HT-29 (cell line): ENCODE results near the gene CYSRT1. TPM values are rescaled to one million over a fixed set of nuclear protein-coding genes. Genes with fewer than 3 reads are reported as not detected.
A peak's percentile ranks its signal among the peaks of the same experiment; 100 is the strongest.

Source experiments
- DNase-seq: peaks from one replicate; pipeline ENCODE4 v3.0.0-alpha.2; 2015; ENCODE audit warnings: low spot score
- total RNA-seq: library from RNA; depleted of rRNA; stranded (reverse); fragments of >200 nt; shearing (Covaris generic); gene quantifications from 2 replicates; pipeline ENCODE4 v1.2.3, GENCODE V29; 2014

CYSRT1 gene
- total RNA-seq, 1 experiment from 2014 or later = 2.4 TPM

- DNase-seq = no peak
Observed at GRCh38 chr9:137211532-137211931, 13.4 kb upstream of the CYSRT1 start.

- no peak for DNase-seq
Observed at GRCh38 chr9:137212520-137212919, 12.5 kb upstream of the CYSRT1 start.

DNA sequence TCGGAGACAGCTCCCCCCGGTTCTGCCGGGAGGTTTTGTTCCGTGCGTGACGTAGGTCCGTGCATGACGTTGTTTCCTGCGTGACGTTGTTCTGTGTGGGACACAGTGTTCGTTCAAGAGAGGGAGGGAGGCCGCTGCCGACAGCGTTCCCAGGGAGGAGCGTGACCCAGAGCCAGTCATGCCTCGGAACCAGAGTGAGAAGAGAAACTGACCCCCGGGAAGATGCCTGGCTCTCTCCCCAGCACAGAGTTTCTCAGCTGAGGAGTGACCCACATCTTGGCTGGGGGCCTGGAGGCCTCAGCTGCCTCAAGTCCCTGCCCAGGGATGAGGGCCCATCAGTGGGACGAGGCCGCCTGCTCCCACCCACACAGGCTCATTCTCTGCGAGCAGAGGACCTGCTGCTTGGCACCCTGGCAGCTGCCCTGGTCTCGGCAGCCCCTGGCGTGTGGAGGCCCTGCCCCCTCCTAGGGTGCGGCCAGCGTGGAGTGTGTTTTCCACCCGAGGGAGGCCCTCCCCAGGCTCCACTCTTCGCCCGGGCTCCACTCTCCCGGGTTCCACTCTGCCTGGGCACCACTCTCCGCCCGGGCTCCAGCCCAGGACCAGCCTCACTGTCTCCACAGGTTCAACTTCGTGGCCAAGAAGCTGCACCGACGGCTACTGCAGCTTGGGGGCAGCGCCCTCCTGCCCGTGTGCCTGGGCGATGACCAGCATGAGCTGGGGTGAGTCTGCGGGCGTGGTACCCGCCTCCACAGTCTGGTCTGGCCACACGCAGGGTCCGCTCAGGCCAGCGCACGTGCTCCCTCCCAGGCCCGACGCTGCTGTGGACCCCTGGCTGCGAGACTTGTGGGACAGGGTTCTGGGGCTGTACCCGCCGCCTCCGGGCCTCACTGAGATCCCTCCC is 11.6 kb upstream of the CYSRT1 start:
- no peak for DNase-seq

- no peak for DNase-seq
Observed at GRCh38 chr9:137214620-137215019, 10.4 kb upstream of the CYSRT1 start.

DNA sequence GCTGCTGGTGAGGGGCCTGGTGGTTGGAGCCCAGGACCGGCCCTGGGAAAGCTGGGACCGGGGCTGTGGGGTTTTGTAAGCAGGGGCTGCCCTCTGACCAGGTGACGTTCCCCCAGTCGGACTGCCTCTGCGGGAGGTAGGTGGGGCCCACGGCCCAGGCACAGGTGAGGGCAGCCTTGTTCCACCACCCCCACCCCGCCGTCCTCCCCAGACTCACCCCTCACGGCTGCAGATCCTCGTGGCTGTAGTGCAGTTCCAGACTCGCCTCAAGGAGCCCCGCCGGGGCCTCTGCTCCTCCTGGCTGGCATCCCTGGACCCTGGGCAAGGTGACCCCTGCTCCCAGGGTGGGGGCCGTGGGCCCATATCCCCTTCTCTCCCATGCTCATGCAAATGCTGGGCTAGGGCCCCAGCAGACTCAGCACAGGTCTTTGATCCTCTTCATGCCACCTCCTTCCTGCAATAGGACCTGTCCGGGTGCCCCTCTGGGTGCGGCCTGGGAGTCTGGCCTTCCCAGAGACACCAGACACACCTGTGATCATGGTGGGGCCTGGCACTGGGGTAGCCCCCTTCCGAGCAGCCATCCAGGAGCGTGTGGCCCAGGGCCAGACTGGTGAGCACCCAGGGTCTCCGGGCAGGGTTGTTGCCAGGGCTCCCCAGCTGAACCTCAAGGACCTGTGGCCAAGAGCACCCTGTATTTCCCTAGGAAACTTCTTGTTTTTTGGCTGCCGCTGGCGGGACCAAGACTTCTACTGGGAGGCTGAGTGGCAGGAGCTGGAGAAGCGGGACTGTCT is 9.6 kb upstream of the CYSRT1 start:
- DNase-seq = no peak

DNA sequence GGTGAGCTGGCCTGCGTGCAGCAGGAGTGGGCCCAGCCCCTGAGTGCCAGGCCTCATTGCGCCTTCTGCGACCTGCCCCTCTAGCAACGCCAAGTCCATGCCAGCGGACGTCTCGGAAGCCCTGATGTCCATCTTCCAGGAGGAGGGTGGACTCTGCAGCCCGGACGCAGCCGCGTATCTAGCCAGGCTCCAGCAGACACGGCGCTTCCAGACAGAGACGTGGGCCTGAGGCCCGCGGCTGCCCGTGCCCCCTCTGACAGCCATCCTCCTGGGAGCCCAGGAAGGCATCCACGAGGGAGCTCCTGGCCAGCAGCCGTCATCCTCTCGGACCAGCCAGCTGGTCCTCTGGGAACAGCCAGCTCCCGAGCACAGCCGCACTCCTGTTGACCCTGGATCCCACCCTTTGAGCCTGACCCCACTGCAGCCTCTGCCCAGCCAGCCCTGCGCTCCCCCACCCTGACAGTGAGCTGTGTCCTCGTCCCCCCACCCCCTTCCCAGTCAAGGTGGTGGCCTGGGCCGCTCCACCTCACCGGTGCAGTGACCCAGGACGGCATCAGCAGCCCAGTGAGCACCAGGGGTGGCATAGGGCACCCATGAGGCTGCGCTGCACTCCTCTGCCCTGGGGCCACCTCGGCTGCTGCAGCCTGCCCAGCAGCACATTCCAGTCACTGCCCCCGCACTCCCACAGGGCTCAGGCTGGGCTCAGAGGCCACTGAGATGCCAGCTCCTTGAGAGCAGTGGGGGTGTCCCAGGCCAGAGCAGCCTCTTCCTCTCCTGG is 8.6 kb upstream of the CYSRT1 start:
- DNase-seq = no peak

GRCh38 chr9:137217276-137218211 is 7.4 kb upstream of the CYSRT1 start:
- DNase-seq = peak; percentile 91

GRCh38 chr9:137218212-137218753 is 6.7 kb upstream of the CYSRT1 start:
- no peak for DNase-seq

- peak; percentile 64 for DNase-seq
Observed at GRCh38 chr9:137218754-137219271, 6.2 kb upstream of the CYSRT1 start.

DNA sequence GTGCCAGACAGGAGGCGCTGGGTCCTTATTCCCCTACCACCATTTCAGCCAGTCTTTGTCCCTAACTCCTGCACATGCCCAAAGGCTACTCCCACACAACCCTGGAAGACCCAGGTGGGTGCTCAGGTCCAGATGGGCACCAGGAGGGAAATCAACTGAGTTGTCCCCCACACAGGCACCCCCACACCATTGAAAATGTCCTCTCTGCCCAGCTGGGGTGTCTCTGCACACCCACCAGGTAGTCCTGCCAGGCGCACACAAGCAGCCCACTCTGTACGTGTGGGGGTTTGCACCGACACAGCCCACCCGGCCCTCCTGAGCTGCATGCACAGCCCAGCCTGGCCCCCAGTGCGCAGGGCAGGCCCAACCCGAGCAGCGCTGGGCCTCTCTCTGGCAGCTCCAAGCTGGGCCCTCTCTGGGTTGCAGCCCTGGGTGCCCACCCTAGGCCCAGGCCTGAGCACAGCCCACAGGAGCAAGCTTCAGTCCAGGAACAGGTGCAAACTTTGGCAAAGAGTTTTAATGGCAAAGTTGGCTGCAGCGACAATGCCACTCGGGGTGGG is 5.1 kb upstream of the CYSRT1 start:
- no peak for DNase-seq

DNA sequence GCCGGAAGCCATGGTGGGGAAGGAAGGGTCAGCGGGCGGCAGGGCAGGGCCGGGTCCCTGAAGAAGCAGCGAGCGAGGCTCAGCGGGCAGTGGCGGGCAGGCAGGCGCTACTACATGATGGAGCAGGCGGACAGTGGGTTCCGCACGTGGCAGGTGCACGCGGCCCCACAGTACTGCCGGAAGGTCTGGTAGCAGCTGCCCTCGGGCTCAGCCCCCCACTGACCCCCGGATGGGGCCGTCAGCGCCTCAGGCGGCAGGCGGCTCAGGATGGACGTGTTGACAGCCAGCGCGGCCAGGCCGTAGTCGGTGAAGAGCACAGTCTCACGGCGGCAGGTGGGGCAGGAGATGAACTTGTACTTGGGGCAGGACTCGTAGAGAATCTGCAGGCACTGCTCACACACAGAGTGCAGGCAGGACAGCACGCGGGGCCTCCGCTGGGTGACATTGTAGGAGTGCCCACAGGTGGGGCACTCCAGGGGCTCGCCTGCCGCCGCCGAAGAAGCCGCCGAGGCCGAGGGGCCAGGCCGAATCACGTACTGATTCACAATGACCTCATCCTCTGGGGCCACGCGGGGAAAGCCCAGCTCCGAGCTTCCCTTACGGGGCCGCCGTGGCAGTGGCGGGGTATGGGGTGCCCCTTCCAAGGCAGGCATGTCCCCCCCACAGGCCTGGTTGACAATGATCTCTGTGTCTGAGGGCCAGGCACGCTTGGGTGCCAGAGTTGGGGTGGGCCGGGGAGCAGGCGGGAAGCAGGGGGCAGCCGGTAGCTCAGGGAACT is 4.5 kb upstream of the CYSRT1 start:
- no peak for DNase-seq

DNA sequence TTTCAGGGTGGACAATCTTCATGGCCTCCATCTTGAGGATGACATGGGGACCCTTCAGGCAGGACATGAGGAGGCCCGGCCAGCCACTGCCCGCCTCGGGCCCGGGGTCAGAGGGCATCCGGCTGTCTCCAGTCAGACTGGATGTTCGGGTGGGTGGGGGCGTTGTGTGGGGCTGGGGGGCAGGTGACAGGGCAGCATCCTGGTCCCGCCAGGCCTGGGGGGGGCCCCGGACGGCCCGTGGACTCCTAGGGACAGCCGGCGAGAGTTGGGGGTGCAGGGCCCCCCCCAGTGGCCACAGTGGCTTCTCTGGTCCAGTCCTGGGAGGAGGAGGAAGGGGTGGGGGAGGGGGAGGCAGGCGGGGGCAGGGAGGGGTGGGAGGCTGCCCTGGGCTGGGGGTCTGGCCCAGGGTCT is 3.9 kb upstream of the CYSRT1 start:
- DNase-seq = no peak

GRCh38 chr9:137221506-137222111 is 3.4 kb upstream of the CYSRT1 start:
- no peak for DNase-seq

DNA sequence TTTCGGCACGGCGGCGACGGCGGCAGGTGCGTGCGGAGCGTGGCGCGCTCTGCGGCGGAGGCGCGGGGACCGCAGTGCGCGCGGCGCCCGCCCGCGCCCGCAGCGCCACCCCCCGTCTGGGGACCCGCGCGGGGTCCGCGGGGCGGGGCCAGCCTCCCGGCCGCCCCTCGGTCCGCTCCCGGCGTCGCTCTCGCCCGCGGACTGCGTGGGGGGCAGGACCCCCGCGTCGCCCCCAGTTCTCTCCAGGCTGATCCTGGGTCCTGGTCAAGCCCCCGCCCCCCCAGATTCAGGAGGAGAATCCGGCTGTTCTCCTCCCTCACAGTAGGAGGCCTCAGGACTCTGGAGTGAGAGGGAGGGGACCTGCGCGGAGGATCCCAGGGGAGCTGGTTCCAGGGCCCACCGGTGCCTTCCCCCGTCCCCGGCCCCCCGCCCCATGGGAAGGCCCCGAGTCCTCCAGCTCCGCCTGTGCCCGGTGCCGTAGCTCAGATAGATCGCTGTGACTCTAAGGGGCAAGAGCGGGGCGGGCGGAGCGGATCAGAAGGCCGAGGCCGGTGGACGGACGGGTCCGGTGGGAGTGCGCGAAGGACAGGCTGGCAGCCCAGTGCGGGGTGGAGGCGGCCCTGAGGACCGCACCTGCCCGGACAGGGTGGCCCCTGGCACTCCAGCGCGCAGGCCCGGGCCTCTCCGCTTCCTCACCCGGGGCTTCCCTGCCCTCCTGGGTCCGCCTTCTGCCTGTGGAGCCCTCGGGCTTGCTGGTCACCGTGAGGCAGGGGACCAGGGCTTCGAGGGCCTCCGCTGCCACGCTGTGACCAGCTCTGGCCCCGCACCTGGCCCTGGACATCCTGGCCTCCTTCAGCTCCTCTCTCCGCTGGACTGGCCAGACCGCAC is 2.5 kb upstream of the CYSRT1 start, which contains the start of gene RNF208:
TSS of gene RNF208 (minus strand) at position 51 of the 888 bp plus-strand sequence. CDS start 1,028 bp downstream, outside the sequence.
- DNase-seq = no peak

DNA sequence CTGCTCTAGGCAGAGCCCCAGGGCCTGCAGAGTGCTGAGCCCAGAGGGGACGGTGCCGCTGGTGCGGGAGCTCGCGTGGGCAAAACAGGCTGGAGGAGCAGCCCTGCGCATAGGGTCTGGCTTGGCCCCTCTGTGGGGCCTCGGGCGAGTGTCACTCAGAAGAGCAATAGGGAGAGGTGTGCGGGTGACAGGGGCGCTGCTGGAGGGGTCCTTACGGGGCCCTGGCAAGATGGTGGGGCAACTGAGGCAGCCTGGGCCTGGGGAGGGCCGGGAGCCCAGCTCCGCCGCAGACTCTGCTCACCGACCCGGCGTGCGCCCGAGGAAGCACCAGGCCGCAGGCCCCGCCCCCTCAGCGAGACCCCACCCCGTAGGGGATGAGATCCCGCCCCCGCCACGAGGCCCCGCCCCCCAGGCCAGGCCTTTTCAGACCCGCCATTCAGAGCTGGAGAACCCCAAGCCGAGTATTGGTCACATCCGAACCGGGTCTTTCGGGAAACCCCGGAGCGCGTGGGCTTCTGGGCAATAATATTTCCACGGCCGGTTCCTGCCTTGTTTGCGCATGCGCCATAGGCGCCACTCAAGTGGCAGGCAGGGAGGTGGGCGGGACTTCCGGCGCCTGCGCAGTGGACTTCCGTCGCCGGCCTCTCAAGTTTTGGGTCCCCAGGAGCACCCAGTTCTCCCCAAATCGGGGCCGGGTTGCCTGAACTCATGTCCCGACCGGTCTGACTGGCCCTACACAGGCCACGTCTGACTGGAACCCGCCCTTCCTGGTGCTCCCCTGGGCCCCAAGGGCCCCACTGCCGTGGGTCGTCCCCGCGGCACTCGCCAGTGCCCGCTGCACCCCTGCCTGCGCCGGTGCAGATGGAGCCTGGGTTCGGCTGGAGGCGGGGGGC is 1.6 kb upstream of the CYSRT1 start:
- peak; percentile 98 for DNase-seq

DNA sequence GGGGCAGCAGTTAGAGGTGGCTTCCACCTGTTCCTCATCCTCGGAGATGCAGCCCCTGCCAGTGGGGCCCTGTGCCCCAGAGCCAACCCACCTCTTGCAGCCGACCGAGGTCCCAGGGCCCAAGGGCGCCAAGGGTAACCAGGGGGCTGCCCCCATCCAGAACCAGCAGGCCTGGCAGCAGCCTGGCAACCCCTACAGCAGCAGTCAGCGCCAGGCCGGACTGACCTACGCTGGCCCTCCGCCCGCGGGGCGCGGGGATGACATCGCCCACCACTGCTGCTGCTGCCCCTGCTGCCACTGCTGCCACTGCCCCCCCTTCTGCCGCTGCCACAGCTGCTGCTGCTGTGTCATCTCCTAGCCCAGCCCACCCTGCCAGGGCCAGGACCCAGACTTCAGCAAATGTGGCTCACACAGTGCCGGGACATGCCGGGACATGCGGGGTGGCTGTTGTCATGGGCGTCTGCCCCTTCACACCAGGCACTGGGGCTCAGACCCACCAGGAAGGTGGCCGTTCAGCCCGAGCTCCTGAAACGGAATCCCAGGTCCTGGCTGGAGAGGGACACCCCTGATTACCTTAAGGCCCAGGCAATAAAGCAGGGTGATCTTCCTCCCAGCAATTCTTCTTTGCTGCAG is 841 bp downstream of the CYSRT1 start:
- no peak for DNase-seq
